NCI-H345 treated with DMSO at 0.1 percent for 48 hours (cell line): ENCODE data around the gene BRMS1.
"Not testable (repeated sequence)": the region's sequence is repeated elsewhere in the genome, so short reads cannot be mapped to it uniquely, and the experiment has no call there.

Experiments used
- DNase-seq: peaks from one replicate; lab custom pipeline; 2025; ENCODE audit not compliant: unreplicated experiment; lab: John Stamatoyannopoulos, UW

Gene BRMS1

DNA sequence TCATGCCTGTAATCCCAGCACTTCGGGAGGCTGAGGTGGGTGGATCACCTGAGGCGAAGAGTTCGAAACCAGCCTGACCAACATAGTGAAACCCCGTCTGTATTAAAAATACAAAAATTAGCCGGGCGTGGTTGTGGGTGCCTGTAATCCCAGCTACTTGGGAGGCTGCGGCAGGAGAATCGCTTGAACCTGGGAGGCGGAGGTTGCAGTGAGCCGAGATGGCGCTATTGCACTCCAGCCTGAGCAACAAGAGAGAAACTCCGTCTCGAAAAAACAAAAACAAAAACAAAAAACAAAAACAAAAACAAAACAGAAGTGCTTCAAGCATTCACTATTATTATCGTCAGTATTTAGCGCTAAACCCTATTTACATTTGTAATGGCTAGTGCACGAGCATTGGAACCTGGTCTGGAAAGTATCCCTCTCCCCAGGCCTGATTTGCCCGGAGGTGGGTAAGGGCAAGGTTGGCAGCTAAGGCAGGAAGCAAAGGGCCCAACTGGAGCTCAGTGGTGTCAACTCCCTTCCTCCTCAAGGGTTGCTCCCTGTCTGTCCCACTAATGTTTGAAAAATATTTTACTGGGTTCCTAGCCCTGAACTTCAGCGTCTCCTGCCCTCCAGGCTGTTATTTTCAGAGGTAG lies 34.0 kb downstream of the BRMS1 start:
- not testable (repeated sequence) for DNase-seq

DNA sequence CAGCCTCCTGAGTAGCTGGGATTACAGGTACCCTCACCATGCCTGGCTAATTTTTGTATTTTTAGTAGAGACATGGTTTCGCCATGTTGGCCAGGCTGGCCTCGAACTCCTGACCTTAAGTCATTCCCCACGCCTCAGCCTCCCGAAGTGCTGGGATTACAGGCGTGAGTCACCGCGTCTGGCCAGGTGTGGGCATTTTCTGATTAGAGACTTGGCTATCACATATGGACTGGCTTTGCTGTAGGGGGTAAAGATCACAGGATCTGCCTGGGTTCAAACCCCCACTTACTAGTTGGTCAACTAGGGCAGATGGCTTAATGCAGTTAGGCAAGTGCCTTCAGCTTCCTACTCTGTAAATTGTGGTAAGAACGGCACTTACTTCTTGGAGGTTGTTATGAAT lies 34.6 kb downstream of the BRMS1 start:
- DNase-seq, result no peak

DNA sequence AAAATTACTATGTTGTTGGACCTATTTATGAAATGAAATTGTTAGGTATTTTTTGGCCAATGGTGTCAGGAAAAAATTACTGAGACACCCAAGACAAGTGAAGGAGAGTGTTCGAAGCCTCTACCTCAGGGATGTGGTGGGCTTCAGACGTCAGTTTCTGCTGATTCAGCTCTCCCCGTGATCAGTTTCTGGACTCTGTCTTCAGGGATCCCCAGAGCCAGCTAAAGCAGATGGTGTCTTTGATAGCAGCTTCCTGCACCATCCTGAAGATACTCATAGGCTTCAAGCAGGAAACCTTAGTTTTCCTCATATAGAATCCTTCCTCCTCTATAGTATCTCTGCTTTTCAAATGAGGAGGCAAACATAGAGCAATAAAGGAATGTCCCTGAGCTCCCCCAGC lies 35.4 kb downstream of the BRMS1 start:
- DNase-seq, result no peak

DNA sequence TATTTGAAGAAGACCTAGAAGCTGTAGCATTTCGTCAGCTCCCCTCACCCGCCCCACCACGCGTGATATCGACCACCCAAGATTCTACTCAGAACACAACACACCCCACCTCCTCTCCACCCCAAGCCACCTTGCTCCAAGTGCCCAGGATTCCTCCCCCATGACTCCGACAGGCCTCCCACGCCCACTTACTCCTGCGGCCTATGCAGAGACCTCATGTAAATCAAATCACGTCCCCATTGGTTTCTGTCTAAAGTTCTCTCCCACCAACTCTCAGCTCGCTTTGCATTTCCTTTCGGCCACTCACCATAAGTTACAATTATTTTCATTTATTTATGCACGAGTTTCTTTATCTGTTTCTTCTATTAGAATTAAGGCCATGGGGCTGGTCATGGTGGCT lies 42.2 kb downstream of the BRMS1 start:
- DNase-seq, result no peak

DNA sequence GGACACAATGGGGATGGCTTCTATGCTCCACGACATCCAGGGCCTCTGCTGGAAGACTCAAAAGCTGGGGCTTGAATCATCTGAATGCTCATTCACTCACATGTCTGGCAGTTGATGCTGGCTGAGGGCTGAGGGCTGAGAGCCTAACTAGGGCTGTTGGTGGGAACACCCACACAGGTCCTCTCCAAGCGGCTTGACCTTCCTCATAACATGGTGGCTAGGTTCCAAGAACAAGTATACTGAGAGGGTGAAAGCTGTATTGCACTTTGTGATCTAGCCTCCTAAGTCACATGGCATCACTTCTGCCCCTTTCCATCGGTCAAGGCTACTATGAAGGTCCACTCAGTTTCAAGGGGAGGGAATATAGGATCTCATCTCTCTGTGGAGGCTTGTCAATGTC lies 45.7 kb downstream of the BRMS1 start:
- no peak for DNase-seq

DNA sequence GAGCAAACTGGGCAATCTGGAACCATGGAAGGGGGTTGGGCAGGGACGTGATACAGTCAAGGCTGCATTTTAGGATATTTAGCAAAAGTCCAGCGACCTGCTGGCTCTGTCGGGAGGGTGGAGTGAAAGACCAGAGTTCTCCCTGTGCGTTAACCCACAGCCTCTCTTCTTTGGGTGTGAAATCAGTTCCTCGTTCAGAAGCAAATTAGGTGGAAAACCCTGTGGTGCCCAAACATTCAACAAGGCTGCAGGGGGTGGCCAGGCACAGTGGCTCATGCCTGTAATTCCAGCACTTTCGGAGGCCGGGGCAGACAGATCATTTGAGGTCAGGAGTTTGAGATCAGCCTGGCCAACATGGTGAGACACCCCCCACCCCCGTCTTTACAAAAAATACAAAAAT lies 47.3 kb downstream of the BRMS1 start:
- DNase-seq, result no peak

DNA sequence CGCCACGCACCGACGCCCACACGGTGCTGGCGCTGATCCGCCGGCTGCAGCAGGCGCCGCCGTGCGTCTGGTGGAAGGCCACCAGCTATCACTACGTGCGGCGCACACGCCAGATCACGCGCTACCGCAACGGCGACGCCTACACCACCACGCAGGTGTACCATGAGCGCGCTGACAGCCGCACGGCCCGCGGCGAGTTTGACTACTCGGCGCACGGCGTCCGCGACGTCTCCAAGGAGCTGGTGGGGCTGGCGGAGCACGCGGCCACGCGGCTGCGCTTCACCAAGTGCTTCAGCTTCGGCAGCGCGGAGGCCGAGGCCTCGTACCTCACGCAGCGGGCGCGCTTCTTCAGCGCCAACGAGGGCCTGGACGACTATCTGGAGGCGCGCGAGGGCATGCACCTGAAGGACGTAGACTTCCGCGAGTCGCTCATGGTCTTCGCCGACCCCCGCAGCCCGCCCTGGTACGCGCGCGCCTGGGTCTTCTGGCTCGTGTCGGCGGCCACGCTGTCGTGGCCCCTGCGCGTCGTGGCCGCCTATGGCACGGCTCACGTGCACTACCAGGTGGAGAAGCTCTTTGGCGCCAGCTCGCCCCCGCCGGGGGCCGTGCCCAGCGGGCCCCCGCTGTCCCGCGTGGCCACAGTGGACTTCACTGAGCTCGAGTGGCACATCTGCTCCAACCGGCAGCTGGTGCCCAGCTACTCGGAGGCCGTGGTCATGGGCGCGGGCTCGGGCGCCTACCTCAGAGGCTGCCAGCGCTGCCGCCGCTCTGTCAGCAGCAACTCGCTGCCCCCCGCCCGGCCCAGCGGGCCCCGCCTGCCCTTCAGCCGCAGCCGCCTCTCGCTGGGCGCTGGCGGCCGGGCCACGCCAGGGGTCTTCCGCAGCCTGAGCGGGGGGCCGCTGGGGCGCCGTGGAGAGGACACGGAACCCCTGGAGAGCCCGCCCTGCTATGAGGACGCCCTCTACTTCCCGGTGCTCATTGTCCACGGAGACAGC lies 50.0 kb downstream of the BRMS1 start:
- DNase-seq, result no peak

DNA sequence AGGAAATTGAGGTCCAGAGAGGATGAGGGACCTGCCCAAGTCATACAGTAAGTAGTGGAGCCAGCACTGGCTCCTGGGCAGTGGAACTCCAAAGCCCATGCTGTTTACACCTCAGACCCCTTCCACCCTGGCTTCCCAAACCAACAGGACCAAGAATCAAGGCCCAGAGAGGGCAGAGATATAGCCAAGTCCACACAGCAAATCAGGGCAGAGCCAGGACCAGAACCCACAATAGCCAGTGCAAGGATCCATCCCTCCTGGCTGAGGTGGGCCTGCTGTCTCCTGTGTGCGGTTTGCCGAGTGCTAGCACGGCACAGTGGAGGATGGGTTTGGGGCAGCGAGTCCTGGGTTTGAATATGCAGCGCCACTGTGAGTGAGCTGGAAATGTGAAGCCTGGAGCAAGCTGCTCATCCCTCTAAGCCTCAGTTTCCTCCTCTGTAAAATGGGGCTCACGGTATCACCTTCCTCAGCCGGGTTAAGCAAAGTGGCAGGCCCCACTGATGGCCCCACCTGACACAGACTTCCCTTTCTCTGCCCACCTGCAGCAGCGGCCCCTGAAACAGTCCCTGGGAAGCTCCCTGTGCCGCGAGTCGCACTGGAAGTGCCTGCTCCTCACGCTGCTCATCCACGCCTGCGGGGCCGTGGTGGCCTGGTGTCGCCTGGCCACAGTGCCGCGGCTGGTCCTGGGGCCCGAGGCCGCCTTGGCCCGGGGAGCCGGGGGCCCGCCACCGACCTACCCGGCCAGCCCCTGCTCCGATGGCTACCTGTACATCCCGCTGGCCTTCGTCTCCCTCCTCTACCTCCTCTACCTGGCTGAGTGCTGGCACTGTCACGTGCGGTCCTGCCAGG lies 50.9 kb downstream of the BRMS1 start:
- no peak for DNase-seq

DNA sequence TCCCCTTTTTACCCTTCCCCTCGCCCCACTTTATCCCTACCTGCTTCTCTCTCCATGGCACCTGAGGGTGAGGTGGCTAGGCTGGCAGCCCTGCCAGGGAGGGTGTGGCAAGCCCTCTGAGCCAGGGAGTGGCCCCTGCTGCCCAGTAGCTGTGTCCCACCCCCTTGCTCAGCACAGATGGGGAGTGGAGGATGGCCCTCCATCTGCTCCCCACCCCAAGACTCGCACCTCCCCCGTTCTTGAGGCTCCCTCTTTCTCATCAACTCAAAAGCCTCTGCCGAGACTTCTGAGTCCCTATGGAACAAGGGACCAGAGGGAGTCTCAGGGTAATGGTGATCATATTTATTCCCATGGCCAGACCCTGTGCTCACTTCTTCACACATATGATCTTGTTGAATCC lies 51.6 kb downstream of the BRMS1 start:
- DNase-seq, result no peak

DNA sequence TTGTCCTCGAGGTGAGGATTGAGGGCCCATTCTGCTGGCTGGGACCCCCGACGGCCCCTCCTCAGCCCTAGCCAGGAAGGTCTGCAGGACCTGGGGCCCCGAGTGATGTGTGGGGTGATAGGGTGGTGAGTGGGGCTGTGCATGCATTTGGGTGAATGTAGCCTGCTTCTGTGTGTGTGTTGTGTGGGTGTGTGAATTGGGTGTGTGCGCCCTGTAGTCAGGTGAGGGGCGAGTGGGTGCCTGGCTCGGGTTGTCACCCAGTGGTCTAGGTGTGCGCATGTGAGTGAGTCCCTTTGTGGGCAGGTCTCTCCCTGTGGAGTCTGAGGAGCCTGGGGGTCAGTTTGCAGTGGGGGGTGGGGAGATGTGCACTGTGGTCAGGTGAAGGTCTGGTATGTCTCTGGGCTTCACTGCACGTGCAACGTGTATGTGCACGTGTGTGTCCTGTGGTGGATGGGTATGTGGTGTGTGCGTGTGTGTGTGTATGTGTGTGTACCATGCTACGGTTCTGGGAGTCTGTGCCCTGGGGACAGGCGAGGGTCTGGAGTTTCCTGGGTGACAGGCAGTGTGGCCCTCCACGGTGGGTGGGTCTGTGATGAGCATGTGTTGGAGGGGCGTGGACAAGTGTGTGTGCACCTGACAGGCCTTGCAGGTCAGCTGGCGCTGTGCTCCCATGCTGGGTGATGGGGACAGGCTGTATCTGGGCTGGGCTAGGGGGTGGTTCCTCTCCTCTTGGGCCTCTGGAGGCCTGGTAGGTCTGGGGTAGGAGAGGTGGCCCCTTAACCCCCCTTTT lies 52.2 kb downstream of the BRMS1 start:
- no peak for DNase-seq

DNA sequence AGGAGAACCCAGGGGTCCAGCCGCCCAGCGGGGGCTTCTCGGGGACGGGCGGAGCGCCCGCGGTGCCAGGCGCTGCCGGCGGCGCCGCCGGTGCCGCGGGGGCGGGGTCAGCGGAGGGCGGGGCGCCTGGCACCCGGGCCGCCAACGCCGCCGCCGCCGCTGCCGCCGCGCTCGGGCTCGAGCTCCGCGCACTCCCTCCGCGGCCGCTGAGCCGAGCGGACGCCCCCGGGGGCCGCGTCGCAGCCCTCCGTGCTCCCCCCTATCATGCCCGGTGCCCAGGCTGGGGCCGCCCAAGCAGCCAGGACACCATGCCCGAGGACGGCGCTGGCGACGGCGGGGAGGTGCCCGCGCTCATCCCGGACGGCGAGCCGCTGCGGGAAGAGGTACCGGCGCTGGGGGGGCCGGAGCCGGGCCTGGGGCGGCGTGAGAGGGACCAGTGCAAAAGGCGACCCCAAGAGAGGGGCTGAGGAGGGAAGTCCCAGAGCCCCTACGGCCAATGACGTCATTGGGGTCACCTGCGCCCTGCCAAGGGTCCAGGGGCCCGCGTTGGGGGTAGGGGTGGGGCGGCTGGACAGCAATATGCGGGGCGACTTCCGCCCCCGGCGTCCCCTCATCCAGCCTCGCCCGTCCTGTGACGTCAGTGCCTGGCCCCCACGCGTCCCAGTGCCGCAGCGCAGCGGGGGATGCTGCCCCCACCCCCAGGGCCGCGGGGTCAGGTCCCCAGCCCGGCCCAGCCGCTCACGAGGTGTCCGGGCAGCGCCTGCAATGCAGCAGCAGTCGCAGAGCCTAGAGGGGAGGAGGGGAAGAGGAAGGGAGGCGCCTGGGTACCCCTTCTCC lies 53.0 kb downstream of the BRMS1 start, which contains the start of gene TMEM151A:
TSS of gene TMEM151A (plus strand) at position 189 of the 837 bp plus-strand sequence. CDS start at position 309, 120 bp downstream.
- no peak for DNase-seq

DNA sequence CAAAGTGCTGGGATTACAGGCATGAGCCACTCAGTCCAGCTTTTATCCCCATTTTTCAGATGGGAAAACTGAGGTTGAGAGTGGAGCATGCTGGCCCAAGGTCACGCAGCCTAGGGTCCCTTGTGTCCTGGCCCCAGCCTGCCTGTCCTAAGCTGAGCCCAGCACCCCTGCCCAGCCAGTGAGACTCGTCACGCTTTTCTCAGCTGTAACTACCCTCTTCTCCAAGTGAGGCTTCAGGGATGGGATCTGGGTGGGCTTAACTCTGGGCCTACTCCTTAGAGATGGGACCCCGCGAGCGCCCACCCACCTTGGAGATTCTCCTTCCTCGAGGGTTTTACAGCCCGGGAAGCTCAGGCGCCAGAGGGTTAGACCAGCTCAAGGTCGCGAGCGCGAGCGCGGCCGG lies 53.6 kb downstream of the BRMS1 start:
- DNase-seq, result no peak

DNA sequence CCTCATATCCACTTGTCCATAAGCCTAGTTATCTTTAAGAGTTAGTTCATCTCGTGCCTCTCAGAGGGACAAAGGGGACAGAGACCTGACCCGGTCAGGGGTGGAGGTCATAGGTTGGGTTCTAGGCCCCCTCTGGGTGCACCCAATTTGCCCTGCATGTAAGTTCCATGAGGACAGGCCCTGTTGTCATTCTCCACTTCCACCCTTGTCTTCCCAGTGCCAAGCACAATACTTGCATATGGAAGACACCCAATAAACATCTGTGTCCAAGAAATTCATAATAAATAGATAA lies 54.6 kb downstream of the BRMS1 start:
- DNase-seq, result no peak

DNA sequence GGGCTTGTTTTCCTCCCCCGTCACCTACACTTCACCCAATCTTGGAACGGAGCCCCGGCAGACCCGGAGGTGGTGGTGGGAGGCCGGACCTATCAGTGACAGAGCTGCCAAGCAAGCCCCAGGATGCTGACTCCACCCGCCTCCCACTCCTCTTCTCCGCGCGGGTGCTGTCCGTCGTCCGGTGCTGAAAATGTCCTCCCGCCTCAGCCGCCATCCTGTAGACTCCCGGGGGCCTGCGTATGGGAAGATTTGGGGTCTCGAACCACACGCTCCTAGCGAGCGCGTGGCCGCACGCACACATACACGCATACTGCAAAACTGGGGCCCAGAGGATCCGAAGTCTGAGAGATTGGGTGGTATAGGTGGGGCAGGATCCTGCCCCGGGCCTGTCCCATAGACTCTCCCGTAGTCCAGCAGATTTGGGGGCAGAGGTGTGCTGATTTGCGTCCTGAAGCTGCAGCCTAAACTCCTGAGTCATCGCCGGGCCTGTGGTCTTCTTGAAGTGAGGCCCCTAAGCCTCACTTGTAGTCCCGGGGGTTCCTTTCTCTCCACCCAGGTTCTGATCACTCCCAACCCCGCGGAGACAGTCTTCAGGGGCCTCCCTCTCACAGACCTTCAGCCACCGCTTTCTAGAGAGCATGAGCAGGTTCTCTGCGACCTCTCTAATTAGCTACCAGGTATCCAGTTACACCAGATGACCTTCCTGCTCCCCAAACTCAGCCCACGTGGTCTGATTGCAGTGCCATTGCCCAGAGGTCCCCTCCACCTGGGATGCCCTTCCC lies 55.2 kb downstream of the BRMS1 start:
- peak; percentile 58 for DNase-seq

DNA sequence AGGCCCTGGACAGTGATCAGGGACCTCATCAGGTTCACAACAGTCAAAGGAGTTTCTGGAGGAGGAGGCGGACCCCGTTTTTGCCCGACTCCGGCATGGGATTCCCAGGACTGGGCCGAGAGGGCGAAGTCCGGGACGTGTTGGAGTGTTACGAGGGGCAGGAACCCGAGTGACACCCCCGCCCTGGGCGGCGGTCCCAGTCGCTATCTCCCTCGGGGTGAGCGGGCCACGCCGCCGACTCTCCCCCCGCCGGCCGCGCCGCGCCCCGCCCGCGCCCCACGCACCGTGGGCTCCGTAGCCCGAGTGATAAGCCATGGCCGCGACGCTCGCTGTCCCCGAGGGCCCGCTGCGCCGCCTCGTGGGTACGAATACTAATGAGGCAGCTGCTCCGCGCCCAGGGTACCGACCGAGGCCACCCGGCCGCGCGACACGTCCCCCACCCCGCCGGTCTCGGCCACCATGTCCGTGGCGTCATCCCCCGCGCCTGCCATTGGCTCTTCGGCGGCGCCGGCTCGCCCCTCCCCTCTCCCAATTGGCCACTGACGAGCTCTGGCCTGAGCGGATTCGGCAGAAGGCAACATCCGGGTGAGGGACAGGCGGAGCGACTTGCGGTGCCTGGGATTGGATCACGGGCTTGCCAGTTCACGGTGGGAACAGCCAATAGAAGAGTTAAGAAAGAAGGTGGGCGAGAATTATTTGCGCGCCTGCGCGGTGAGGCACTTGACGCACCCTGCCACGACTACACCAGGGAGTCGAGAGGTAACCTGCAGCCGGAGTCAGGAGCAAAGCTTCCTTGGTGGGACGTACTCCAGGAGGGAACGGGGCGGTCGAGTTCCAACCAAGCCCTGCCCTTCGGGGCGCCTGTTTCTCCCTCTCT lies 56.0 kb downstream of the BRMS1 start, which contains the start of gene YIF1A:
TSS of gene YIF1A (minus strand) at position 473 of the 877 bp plus-strand sequence. CDS start at position 315, 158 bp downstream.
- DNase-seq, result peak; percentile 97

DNA sequence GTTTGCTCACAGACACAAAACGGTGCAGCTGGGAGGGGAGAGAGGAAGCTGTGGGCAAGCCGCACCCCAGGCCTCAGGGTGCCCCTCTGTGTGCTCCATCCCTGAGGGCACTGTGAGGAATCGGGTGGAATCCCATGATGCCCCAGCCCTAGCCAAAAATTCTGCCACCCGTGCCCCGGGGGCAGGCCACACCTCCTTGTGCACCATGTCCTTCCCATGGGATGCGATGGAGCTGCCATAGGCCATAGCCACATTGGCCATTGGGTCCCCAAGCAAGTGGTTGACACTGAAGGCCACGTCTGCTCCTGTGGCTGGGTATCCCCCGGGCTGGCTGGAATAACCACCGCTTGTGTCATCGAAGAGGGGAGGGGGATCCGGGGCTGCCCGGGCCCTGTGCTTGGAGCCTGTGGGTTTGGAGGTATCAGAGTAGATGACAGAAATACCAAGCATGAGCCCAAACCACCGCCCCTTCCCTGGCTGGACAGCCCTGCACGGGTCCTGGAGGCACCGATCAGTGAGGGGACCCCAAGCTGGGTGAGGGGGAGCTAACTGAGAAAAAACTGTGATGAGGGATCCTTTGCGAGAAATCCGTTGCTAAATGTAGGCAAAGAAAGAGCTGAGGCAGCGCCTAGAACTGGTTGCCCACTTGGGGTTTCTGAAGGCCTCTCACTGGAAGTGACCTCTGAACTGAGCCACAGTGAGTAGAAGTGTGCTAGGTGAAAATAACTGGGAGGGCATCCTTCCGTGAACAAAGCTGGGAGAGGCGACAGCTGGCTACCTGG lies 56.8 kb downstream of the BRMS1 start:
- no peak for DNase-seq
